ENCODE results near the gene SORCS3.

DNA sequence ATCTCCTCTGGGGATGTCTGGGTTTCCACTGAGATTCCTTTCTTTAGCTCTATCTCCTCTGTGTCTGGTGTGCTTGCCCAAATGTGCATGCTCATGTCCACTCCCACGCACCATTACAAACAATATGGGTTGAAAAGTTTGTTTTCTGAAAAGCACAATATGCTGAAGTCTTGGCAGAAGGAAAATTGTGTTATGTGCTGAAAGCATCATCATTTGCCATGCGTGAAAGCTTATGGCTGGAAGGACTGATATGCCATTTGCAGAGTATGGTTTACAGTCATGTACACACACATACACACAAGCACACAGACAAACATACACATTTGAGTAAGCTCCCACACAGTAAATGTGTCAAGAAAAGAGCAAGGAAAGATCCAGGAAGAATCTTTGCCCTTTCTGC, 231.6 kb downstream of the SORCS3 start:
- TF ChIP-seq, protein P1, sequence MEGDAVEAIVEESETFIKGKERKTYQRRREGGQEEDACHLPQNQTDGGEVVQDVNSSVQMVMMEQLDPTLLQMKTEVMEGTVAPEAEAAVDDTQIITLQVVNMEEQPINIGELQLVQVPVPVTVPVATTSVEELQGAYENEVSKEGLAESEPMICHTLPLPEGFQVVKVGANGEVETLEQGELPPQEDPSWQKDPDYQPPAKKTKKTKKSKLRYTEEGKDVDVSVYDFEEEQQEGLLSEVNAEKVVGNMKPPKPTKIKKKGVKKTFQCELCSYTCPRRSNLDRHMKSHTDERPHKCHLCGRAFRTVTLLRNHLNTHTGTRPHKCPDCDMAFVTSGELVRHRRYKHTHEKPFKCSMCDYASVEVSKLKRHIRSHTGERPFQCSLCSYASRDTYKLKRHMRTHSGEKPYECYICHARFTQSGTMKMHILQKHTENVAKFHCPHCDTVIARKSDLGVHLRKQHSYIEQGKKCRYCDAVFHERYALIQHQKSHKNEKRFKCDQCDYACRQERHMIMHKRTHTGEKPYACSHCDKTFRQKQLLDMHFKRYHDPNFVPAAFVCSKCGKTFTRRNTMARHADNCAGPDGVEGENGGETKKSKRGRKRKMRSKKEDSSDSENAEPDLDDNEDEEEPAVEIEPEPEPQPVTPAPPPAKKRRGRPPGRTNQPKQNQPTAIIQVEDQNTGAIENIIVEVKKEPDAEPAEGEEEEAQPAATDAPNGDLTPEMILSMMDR (IDR thresholded peaks at IDR 0.05; ENCODE audit: insufficient read depth, low read length) = no peak
- TF ChIP-seq SPI1 (IDR thresholded peaks at IDR 0.05; ENCODE audit: borderline replicate concordance, low read depth) = no peak
- TF ChIP-seq, protein P2, sequence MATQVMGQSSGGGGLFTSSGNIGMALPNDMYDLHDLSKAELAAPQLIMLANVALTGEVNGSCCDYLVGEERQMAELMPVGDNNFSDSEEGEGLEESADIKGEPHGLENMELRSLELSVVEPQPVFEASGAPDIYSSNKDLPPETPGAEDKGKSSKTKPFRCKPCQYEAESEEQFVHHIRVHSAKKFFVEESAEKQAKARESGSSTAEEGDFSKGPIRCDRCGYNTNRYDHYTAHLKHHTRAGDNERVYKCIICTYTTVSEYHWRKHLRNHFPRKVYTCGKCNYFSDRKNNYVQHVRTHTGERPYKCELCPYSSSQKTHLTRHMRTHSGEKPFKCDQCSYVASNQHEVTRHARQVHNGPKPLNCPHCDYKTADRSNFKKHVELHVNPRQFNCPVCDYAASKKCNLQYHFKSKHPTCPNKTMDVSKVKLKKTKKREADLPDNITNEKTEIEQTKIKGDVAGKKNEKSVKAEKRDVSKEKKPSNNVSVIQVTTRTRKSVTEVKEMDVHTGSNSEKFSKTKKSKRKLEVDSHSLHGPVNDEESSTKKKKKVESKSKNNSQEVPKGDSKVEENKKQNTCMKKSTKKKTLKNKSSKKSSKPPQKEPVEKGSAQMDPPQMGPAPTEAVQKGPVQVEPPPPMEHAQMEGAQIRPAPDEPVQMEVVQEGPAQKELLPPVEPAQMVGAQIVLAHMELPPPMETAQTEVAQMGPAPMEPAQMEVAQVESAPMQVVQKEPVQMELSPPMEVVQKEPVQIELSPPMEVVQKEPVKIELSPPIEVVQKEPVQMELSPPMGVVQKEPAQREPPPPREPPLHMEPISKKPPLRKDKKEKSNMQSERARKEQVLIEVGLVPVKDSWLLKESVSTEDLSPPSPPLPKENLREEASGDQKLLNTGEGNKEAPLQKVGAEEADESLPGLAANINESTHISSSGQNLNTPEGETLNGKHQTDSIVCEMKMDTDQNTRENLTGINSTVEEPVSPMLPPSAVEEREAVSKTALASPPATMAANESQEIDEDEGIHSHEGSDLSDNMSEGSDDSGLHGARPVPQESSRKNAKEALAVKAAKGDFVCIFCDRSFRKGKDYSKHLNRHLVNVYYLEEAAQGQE (IDR thresholded peaks at IDR 0.05; ENCODE audit: insufficient replicate concordance, low read depth) = no peak
- TF ChIP-seq POLR2AphosphoS5 (IDR thresholded peaks at IDR 0.05; ENCODE audit: low read depth) = no peak

All from HL-60 (cell line).